Right lobe of liver (tissue), 6 donors: ENCODE data around the gene IRAK3. TPM values are rescaled to one million over a fixed set of nuclear protein-coding genes. Genes with fewer than 3 reads are reported as not detected.

Experiments used
- ATAC-seq, 4 donors: fragments of 200-7000 bp; cut with Tn5 transposase; one replicate each; pipeline ENCODE4 v1.9.1; 2020; ENCODE audit warnings: mild to moderate bottlenecking in 4 of 4, moderate library complexity in 4 of 4
- DNase-seq, 3 donors: peaks; one replicate each; pipeline ENCODE4 v3.0.0-alpha.2; 2020
- H3K27ac ChIP-seq, 3 donors: fragments of 200-600 bp; one replicate each; pipeline ENCODE4 v1.8.0; 2022
- H3K27me3 ChIP-seq, 2 donors: fragments of 200-600 bp; one replicate each; pipeline ENCODE4 v1.8.0; 2022
- H3K36me3 ChIP-seq, 4 donors: fragments of 200-600 bp; sonication (generic) in 1 of 4; one replicate each; pipeline versions ENCODE4 v1.5.1 to v1.8.0; 2017 to 2022; ENCODE audit warnings: control low read depth in 1 of 4
- H3K4me1 ChIP-seq, 4 donors: fragments of 200-600 bp; sonication (generic) in 1 of 4; one replicate each; pipeline versions ENCODE4 v1.5.1 to v1.8.0; 2017 to 2022; ENCODE audit warnings: control low read depth in 1 of 4
- H3K4me3 ChIP-seq, 3 donors: fragments of 200-600 bp; one replicate each; pipeline ENCODE4 v1.8.0; 2022
- H3K9me3 ChIP-seq, 4 donors: fragments of 200-600 bp; sonication (generic) in 1 of 4; one replicate each; pipeline versions ENCODE4 v1.5.1 to v1.8.0; 2017 to 2022; ENCODE audit warnings: control low read depth in 1 of 4
- CTCF ChIP-seq, 4 donors: fragments of 200-600 bp in 3 of 4; fragments of 450-650 bp in 1 of 4; IDR thresholded peaks; one replicate each; pipeline versions ENCODE4 v1.5.1 to v1.8.0; 2016 to 2022; ENCODE audit warnings: antibody characterized with exemption in 4 of 4, mild to moderate bottlenecking in 2 of 4
- POLR2A ChIP-seq: fragments of 450-650 bp; IDR thresholded peaks from one replicate; pipeline ENCODE4 v1.6.1; 2017; ENCODE audit warnings: antibody characterized with exemption, mild to moderate bottlenecking
- WGBS: methylation state at CpG from one replicate; pipeline ENCODE4 v1.1.6; 2018; ENCODE audit warnings: low coverage, low lambda C conversion rate; ENCODE audit not compliant: insufficient coverage; ENCODE audit errors: missing lambda C conversion rate; 5-methylcytosine and 5-hydroxymethylcytosine counted together
- intact Hi-C, 2 donors: fragments of 100-400 bp; cut with DNase I; formaldehyde crosslinking; loops; one replicate each; pipeline versions ENCODE4 v1.11.2 to v1.14.1; 2022
- total RNA-seq, 6 experiments: library from RNA; depleted of rRNA in 2 of 6; stranded (reverse); fragments of >200 nt in 2 of 6; fragmentation: NEBNext Ultra II Directional in 3 of 6; extraction: Animal tissue kit (Norgen Biotek cat#: 25700) in 3 of 6; gene quantifications; one replicate each; pipeline versions ENCODE4 v1.1.0 to v1.2.4, GENCODE V29; 2016 to 2023
- donor health status: DM: no; HTN: yes; CAD: no.
- donor health status: DM: no; HTN: no; CAD: no.
- donor health status: DM: no; HTN: no; CAD: no.
- donor health status: DM: no; HTN: yes; CAD: no.
- donor health status: DM: no; HTN: yes; CAD: no.

IRAK3 gene
- total RNA-seq, 6 experiments from 2014 or later = 1.3 to 7.0 (median 3.5) TPM

GRCh38 chr12:66142826-66143225 lies 46.2 kb upstream of the IRAK3 start:
- Histone ChIP-seq H3K27me3 (no peaks in the 10 kb centered on the region), H3K27ac (no peak overlapping the region), H3K36me3 (peaks cover 0 to 10% (median 4%) of the 10 kb centered on the region in 4 donors), H3K9me3 (peaks cover 0 to 11% (median 0%) of the 10 kb centered on the region in 4 donors), H3K4me1 (peaks cover 0 to 10% (median 3%) of the 10 kb centered on the region in 4 donors), H3K4me3 (no peak overlapping the region)
- intact Hi-C loops = no loop called here
- DNase-seq = no peak
- TF ChIP-seq CTCF (IDR thresholded peaks at IDR 0.05) = no peak
- TF ChIP-seq POLR2A = no peak
- ATAC-seq = no peak

GRCh38 chr12:66143868-66144267 lies 45.1 kb upstream of the IRAK3 start:
- no peaks in the 10 kb centered on the region for H3K27me3 ChIP-seq
- WGBS = 100% methylated on average over 1 of the region's 1 CpG
- intact Hi-C loops = no loop called here
- peaks cover 0 to 10% (median 3%) of the 10 kb centered on the region in 4 donors for H3K4me1 ChIP-seq
- peaks cover 0 to 5% (median 0%) of the 10 kb centered on the region in 4 donors for H3K36me3 ChIP-seq
- peaks cover 0 to 11% (median 0%) of the 10 kb centered on the region in 4 donors for H3K9me3 ChIP-seq
- TF ChIP-seq POLR2A = no peak
- no peak for TF ChIP-seq CTCF (IDR thresholded peaks at IDR 0.05)
- no peak for ATAC-seq
- no peak overlapping the region for H3K4me3 ChIP-seq
- DNase-seq = no peak
- H3K27ac ChIP-seq = no peak overlapping the region

- WGBS = 33% methylated on average over 7 of the region's 7 CpGs
- ATAC-seq (peak; percentile 99 to 100 (median 99)), DNase-seq (peak in 1 of 3 donors; percentile 72)
- peaks cover 0 to 11% (median 0%) of the 10 kb centered on the region in 4 donors for H3K9me3 ChIP-seq
- H3K27ac ChIP-seq = peak overlapping the region; percentile 38 to 66 (median 59)
- H3K27me3 ChIP-seq = no peaks in the 10 kb centered on the region
- intact Hi-C loops = no loop called here
- H3K36me3 ChIP-seq = peaks cover 0 to 5% (median 0%) of the 10 kb centered on the region in 4 donors
- peak; percentile 72 to 86 (median 82) for TF ChIP-seq CTCF (IDR thresholded peaks at IDR 0.05)
- TF ChIP-seq POLR2A = no peak
- peaks cover 0 to 10% (median 3%) of the 10 kb centered on the region in 4 donors for H3K4me1 ChIP-seq
- H3K4me3 ChIP-seq = no peak overlapping the region
Observed at GRCh38 chr12:66144791-66145754, 43.9 kb upstream of the IRAK3 start.

GRCh38 chr12:66149702-66150398 lies 39.2 kb upstream of the IRAK3 start:
- Histone ChIP-seq H3K4me3 (no peak overlapping the region), H3K9me3 (no peaks in the 10 kb centered on the region), H3K27me3 (no peaks in the 10 kb centered on the region), H3K4me1 (peaks cover 0 to 3% (median under 1%) of the 10 kb centered on the region in 4 donors), H3K36me3 (peaks cover 0 to 3% (median 0%) of the 10 kb centered on the region in 4 donors), H3K27ac (no peak overlapping the region)
- ATAC-seq = peak in 3 of 4 donors; percentile 49 to 51 (median 51)
- intact Hi-C loops = no loop called here
- TF ChIP-seq POLR2A (no peak), CTCF (IDR thresholded peaks at IDR 0.05) (peak in 1 of 4 donors; percentile 14)
- WGBS = 71% methylated on average over 5 of the region's 5 CpGs
- peak in 1 of 3 donors; percentile 42 for DNase-seq
